Adipose tissue (tissue), 3 donors: ENCODE measurements around the gene LDLR. TPM values are rescaled to one million over a fixed set of nuclear protein-coding genes. Genes with fewer than 3 reads are reported as not detected.
"Not testable (repeated sequence)": the region's sequence is repeated elsewhere in the genome, so short reads cannot be mapped to it uniquely, and the experiment has no call there.

Source experiments
- H3K27ac ChIP-seq: one replicate; pipeline ENCODE4 v1.5.1; 2013; ENCODE audit warnings: low read depth, low read length
- WGBS, 3 donors: extraction: QIAGEN DNeasy Blood & Tissue Kit; methylation state at CpG; one replicate each; pipeline ENCODE4 v1.1.7; 2013; 5-methylcytosine and 5-hydroxymethylcytosine counted together
- polyA plus RNA-seq, 3 donors: library from polyadenylated mRNA; stranded (reverse); fragments of 200-250 nt; gene quantifications; one replicate each; pipeline ENCODE4 v1.2.3, GENCODE V29; 2013
- donor health status: healthy with polysubstance abuse.
- donor health status: Bipolar disorder and iron deficiency.
- donor health status: healthy.

LDLR gene
- polyA plus RNA-seq, 3 donors: 17.5 to 247 (median 49.3) TPM

DNA sequence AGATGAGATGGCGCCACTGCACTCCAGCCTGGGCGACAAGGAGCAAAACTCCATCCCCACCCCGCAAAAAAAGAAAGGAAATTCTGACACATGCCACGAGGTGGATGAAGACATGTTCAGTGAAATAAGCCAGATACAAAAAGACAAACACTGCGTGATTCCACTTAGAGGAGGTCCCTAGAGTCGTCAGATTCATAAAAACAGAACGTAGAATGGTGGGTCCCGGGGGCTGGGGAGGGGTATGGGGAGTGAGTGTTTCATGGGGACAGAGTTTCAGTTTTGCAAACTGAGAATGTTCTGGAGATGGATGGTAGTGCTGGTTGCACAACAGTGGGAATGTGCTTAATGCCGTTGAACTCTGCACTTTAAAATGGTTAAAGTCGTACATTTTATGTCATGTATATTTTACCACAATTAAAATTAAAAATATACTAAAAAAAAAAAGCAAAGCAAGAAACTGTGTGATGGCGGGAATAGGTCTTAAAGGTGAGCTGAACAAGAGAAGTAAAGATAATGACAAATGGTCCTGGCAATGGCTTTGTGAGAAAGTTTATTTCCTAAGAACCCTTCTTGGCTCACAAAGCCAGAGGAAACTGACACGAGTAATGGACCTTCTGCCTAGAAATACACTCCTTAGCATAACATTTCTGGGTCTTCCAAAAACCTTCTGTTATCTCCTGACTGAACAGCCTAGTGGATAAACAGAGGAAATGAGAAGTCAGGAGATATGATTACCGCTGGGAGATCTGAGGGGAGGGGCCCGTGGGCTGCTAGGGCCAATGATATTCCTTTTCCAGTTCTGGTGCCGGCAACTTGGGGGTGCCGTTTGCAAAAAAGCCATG, 70.6 kb downstream of the LDLR start:
- 40 to 59% (median 41%) methylated on average over 16 of the region's 16 CpGs for WGBS, 3 donors
- H3K27ac ChIP-seq: no peak overlapping the region

DNA sequence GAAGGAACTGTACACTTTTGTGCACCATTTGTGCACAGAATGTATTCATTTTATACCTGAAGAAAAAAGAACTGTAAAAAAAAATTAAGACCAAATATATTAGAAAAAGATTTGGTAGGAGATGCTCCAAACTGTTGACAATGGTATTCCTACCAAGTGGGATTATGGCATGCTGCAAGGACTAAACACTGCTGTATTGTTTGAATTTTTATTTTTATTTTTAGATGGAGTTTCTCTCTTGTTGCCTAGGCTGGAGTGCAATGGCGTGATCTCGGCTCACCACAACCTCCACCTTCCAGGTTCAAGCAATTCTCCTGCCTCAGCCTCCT, 71.1 kb downstream of the LDLR start:
- 95 to 100% (median 97%) methylated on average over 2 of the region's 2 CpGs for whole genome bisulfite sequencing, 3 donors
- not testable (repeated sequence) for H3K27ac ChIP-seq

DNA sequence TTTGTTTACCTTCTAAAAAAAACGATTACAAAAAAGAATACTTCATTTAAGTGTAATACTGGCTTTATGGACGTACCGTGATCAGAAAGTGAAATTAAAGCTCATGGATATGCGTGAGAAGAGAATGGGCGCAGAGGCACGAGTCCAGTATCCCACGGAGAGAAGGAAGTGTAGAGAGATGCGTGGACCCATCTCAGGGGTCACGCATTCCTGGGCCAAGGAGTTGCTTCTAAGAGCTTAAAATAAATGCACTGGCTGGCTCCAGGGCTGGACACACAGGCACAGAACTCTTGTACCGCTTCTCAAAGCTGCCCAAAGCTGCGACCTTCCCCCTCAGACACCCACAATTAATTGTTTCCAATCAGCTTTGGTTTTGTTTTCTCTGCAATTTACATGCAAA, 75.0 kb downstream of the LDLR start:
- WGBS, 3 donors: 72 to 82% (median 73%) methylated on average over 11 of the region's 11 CpGs
- H3K27ac ChIP-seq: no peak overlapping the region

DNA sequence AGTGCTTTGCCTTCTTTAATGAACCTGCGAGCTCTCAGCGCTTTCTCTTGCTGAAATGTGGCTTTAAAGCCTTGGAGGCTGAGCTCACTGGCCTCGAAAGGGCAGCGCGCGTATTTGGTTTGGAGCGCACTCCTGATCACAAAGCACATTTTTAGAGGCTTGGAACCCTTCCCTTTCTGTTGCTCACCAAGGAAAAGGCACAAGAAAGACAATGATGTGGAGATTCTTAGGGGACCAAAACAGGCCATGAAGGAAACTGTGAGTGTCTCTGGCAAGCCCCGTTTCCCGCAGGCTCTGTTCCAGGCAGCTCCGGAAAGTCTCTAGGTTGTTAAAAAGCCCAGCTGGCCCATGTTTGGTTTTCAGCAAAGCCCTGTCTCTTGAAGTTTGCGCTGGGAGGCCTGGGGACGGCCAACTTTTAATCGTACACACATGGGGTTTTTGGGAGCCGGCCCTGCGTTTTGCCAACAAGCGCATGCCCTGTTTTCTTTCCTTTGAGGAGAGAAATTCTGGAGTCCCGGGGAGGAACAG, 75.7 kb downstream of the LDLR start:
- H3K27ac ChIP-seq: peak overlapping the region; percentile 51
- WGBS, 3 donors: 37 to 74% (median 51%) methylated on average over 17 of the region's 17 CpGs

DNA sequence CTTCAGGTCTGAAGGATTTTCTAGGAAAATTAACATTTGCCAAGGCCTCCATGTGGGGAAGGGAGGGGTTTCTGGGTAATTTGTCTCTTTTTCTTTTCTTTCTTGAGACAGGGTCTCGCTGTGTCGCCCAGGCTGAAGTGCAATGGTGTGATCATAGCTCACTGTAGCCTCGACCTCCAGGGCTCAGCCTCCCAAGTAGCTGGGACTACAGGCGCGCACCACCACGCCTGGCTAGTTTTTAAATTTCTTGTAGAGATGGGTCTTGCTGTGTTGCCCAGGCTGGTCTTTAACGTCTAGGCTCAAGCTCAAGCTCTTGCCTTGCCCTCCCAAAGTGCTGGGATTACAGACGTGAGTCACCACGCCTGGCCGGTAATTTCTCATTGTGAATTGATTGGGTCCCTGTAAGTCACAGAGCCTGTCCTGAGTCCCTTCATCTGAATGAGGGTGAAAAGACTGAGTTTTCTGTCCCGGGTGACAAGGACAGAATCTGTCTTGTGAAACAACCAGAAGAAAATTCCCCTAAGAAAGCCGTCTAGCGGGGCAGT, 76.3 kb downstream of the LDLR start:
- WGBS, 3 donors: 72 to 88% (median 82%) methylated on average over 13 of the region's 13 CpGs

DNA sequence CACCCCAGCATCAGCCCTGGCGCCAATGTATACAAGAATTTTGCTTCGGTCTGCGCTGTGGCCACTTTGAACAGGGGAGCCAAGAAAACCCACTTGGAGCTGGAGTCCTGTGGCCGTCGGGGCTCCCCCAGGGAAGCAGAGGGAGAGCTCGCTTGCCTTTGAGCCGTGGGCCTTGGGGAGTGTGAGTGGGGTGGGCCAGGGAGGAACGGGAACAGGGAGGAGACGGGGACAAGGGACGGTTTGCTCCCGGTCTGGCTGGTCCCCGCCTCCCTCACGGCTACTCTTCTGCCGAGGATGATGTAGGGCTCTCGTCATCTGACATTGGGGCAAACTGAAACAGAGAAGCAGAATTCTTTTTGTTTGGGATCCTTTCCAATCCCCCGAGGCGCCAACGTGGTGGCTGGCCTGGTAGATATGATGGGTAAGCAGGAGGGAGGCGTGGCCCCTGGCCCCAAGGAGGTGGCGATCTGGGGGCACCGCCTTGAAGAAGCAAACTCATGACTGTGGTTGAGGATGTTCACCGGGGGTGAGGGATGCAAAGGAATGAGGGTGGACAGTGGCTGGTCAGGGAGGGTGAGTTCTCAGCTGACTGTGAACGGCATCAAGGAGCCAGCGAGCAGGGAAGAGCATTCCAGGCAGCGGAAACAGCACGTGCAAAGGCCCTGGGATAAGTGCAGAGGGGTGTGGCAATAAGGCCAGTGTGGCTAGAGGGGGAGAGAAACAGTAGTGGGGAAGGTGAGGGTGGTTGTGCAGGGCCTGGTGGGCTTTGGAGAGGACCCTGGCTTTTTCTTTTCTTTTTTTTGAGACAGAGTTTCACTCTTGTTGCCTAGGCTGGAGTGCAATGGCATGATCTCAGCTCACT, 77.2 kb downstream of the LDLR start:
- H3K27ac ChIP-seq: no peak overlapping the region
- 63 to 82% (median 71%) methylated on average over 25 to 26 of the region's 26 CpGs for WGBS, 3 donors

More for the DNA sequence above, 76.3 kb downstream of the LDLR start:
- peak overlapping the region; percentile 17 for H3K27ac ChIP-seq

DNA sequence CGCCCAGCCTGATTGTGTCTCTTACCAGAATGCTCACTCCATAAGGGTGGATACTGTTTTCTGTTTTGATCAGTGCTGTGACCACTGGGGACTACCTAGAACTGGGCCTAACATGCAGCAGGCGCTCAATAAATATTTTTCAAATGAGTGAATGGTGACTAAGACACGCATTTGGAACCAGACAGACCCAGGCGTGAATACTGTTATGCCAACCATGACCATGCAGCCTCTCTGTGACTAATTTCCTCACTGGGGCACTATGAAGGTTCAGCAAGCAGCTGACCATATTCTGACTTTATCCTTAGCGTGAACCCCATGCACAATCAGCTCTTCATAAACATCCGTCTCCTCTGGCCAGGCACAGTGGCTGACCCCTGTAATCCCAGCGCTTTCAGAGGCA, 79.3 kb downstream of the LDLR start:
- 86 to 97% (median 92%) methylated on average over 7 of the region's 7 CpGs for WGBS, 3 donors
- no peak overlapping the region for H3K27ac ChIP-seq

DNA sequence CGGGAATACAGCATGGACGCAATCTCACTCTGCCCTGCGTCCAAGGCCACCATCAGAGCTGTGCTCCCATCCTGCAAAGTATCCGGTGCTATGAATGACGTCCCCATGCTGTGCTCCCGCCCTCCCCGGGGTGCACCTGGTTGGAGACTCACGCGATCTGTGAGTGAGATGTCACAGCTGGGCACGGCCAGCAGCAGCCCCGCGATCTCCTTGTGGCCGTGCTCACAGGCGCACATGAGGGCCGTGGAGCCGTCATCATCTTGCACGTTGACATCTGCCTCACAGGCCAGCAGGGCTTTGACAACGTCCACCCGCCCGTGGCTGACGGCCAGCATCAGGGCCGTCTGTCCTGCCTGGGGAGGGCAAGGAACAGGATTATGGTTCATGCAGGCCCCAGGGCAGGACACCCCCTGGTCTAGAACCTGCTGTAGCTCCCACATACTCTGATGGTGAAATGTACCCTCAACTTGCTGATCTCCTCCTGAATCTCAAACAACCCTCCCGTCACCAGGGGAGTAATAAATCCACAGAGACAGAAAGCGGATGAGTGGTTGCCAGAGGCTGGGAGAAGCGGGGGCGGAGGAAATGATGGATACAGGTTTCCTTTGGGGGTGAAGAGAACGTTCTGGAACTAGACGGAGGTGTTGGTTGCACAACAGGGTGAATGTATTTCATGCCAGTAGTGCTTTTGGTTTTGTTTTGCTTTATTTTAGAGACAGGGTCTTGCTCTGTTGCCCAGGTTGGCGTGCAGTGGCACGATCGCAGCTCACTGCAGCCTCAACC, 80.8 kb downstream of the LDLR start:
- H3K27ac ChIP-seq: no peak overlapping the region
- WGBS, 3 donors: 78 to 88% (median 79%) methylated on average over 31 of the region's 31 CpGs

DNA sequence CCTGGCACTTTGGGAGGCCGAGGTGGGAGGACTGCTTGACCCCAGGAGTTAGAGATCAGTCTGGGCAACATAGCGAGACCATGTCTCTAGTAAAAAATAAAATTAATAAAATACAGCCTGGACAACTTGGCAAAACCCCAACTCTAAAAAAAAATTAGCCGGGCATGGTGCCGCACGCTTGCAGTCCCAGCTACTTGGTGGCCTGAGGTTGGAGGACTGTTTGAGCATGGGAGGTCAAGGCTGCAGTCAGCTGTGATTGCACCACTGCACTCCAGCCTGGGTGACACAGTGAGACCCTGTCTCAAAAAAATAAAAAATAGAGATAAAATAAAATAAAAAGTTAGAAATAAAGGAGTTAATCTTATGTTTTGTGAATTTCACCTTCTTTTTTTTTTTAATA, 81.9 kb downstream of the LDLR start:
- H3K27ac ChIP-seq: no peak overlapping the region
- WGBS, 3 donors: 73 to 82% (median 79%) methylated on average over 5 of the region's 5 CpGs

DNA sequence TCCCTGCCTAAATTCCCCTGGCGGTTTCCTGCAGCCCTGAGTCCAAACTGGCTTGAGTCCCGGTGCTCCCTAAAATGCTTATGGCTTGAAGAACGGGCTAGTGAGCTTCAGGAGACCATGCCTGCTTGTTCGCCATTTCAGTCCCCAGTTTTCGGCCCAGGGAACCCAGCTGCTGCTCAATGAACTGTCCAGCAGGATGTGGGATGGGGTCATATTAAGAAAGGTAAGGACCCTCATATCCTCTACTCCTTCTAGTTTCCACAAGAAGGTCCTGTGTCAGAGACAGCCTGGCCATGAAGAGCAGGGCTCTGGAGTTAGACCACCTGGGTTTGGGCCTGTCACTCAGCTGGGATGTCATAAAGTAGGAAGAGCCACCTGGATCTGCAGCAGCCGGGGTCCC, 83.3 kb downstream of the LDLR start:
- H3K27ac ChIP-seq: no peak overlapping the region
- 69 to 94% (median 80%) methylated on average over 6 of the region's 6 CpGs for WGBS, 3 donors

DNA sequence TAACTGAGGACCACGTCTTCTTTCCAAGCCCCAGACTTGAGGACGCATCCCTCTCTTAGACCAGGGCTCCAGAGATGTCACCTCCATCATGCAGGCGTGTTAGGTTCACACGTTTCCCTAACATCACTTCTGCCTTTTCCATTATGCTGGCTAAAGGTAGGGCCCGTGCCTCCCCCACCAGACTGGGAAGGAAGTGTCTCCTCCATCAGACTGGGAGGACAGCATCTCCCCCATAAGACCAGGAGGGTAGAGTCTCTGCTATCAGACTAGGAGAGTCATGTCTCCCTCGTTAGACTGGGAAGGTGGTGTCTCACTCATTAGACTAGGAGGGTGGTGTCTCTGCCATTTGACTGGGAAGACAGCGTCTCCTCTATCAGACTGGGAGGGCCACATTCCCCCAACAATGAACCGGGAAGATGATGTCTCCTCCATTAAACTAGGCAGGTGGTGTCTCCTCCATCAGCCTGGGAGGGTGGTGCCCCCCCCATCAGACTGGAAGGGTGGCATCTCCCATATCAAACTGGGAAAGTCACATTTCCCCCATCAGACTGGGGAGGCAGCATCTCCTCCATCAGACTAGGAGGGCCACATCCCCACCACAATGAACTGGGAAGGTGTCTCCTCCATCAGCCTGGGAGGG, 84.4 kb downstream of the LDLR start:
- no peak overlapping the region for H3K27ac ChIP-seq
- 81 to 83% (median 81%) methylated on average over 8 of the region's 8 CpGs for WGBS, 3 donors

DNA sequence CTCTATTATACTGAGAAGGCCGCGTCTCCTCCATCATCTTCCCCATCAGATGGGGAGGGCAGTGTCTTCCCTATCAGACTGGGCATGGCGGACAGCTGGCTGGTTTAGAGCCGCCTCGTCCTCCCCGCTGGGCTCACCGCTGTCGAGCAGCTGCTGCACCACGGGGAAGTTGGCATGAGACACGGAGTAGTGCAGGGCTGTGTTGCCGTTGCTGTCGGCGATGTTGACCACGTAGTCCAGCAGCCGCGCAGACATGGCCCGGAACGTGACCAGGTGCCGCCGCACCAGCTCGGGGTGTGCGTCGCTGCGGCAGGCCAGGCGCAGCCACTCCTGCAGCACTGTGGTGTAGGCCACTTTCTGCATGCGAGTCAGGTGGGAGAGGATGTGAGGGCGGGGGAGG, 85.1 kb downstream of the LDLR start:
- 94 to 96% (median 95%) methylated on average over 27 of the region's 27 CpGs for WGBS, 3 donors
- no peak overlapping the region for H3K27ac ChIP-seq

DNA sequence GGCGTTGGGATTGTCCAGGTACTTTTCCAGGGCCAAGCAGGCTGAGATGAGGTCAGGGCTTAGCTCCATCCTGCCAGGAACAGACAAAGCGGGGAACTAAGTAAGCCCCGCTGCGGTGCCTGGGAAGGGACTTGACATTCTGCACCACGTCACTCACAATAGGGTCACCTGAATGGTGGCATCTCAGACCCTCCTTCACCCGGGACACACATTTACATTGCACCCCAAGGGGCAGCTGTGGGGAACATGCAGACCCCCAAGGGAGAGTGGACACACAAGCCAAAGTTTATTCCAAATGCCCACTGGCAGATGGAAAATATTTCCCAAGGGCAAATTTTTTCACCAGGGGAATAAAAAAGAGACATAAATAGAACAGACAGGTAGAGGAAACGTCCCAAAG, 86.7 kb downstream of the LDLR start:
- H3K27ac ChIP-seq: peak overlapping the region; percentile 12
- 91 to 95% (median 91%) methylated on average over 7 of the region's 7 CpGs for WGBS, 3 donors

DNA sequence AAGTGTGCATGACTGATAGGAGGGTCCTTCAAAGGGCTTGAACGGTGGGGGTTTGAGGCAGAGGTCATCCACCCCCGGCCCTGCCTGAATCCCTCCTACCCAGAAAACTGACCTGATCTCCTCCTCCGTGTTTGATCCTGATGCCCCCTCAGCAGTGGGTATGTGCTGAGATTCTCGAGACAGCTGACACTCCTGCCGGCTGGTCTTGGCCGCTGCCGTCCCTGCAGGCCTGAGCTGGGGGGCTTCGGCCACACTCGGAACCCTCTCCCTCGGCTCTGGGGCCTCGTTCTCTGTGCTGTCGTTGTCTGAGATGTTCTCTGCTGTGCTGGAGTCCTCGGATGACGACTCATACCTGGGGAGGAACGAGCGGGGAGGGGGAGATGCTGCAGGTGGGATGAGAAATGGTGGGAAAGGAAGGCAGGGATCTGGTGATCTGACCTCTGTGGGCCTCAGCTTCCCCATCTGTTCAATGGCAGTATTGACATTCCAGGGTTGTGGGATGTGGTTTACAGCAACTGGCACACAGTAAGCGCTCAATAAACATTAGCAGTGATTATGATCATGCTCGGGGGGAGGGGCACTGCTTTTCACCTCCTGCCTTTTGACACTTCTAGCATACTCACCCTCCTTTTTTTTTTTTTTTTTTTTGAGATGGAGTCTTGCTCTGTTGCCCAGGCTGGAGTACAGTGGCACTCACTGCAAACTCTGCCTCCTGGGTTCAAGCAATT, 87.4 kb downstream of the LDLR start:
- 92 to 94% (median 93%) methylated on average over 18 of the region's 18 CpGs for WGBS, 3 donors
- H3K27ac ChIP-seq: no peak overlapping the region

DNA sequence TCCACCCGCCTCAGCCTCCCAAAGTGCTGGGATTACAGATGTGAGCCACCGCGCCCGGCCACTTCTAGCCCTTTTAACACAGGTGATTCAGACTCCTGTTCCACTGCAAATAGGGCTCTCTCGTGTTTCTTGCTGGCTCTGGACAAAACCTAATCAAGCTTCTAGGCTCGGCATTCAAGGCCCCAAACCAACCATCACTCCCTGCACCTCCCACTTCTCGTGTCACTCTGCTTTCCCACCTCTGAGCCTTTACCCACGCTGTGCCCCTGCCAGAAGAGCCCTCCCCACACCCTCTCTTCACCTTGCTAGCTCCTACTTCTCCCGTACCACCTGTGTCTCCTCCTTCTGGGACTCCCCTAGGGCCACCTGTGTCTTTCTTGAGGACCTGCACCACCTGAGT, 88.3 kb downstream of the LDLR start:
- H3K27ac ChIP-seq: no peak overlapping the region
- 88 to 96% (median 92%) methylated on average over 9 of the region's 9 CpGs for WGBS, 3 donors

DNA sequence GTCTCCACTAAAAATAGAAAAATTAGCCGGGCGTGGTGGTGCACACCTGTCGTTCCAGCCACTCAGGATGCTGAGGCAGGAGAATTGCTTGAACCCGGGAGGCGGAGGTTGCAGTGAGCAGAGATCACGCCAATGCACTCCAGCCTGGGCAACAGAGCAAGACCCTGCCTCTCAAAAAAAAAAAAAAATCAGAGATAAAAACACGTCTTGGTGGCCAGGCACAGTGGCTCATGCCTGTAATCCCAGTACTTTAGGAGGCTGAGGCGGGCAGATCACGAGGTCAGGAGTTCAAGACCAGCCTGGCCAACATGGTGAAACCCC, 89.8 kb downstream of the LDLR start:
- WGBS, 3 donors: 84 to 97% (median 89%) methylated on average over 9 of the region's 9 CpGs
- H3K27ac ChIP-seq: not testable (repeated sequence)

DNA sequence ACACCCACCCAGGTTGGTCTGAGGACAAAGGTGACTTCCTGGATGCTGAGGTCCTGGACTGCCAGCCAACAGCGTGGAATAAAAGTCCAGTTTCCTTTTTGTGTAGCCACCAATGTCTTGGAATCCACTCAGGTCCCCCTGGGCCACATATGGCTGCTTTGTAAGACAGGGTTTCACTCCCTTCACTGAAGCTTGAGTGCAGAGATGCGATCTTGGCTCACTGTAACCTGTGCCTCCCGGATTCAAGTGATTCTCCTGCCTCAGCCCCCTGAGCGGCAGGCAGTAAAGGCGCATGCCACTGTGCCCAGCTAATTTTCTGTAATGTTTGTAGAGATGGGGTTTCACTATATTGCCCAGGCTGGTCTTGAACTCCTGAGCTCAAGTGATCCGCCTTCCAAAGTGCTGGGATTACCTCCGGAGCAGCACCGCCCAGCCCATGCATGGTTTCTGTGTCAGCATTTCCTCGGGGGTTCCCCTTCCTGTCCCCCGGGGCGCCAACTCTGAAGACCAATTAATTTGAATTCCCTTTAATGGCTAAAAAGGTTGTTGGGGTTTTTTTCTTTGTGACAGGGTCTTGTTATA, 90.5 kb downstream of the LDLR start:
- 35 to 73% (median 45%) methylated on average over 11 of the region's 11 CpGs for WGBS, 3 donors
- no peak overlapping the region for H3K27ac ChIP-seq
